Neutrophil (primary cell): ENCODE results near the gene PTGIS.

Experiments
- H3K27ac ChIP-seq: fragments of 200-600 bp; sonication (generic); 2 replicates; pipeline ENCODE4 v1.5.1; 2016; ENCODE audit warnings: mild to moderate bottlenecking, moderate library complexity
- H3K27me3 ChIP-seq: fragments of 200-600 bp; sonication (generic); 2 replicates; pipeline ENCODE4 v1.6.0; 2016; ENCODE audit warnings: mild to moderate bottlenecking
- H3K36me3 ChIP-seq: fragments of 200-600 bp; sonication (generic); 2 replicates; pipeline ENCODE4 v1.5.1; 2017
- H3K4me1 ChIP-seq, 2 experiments: fragments of 200-600 bp in 1 of 2; sonication (generic) in 1 of 2; 1 replicate in 1 of 2; 2 replicates in 1 of 2; pipeline versions ENCODE4 v1.5.1 to v1.6.1; 2013 to 2016; ENCODE audit warnings: low read depth in 1 of 2, low read length in 1 of 2, mild to moderate bottlenecking in 1 of 2, moderate library complexity in 1 of 2; ENCODE audit not compliant: control insufficient read depth in 1 of 2, insufficient read depth in 1 of 2
- H3K4me3 ChIP-seq, 2 experiments: fragments of 200-600 bp in 1 of 2; sonication (generic) in 1 of 2; 1 replicate in 1 of 2; 2 replicates in 1 of 2; pipeline ENCODE4 v1.5.1; 2013 to 2016; ENCODE audit warnings: low read depth in 1 of 2, low read length in 1 of 2, mild to moderate bottlenecking in 1 of 2, moderate library complexity in 1 of 2
- H3K9me3 ChIP-seq: fragments of 200-600 bp; sonication (generic); 2 replicates; pipeline ENCODE4 v1.5.1; 2016
- CTCF ChIP-seq: fragments of 200-600 bp; sonication (generic); IDR thresholded peaks from 2 replicates; pipeline ENCODE4 v1.5.1; 2016; ENCODE audit warnings: antibody characterized with exemption

The PTGIS gene

GRCh38 chr20:49581482-49581881, 13.5 kb upstream of the PTGIS start:
- Histone ChIP-seq H3K36me3 (no peaks in the 10 kb centered on the region), H3K27ac (no peak overlapping the region), H3K4me1 (no peaks in the 10 kb centered on the region), H3K4me3 (no peak overlapping the region), H3K27me3 (peaks cover 56% of the 10 kb centered on the region), H3K9me3 (no peaks in the 10 kb centered on the region)
- no peak for TF ChIP-seq CTCF

GRCh38 chr20:49580813-49581174, 12.9 kb upstream of the PTGIS start:
- Histone ChIP-seq H3K36me3 (no peaks in the 10 kb centered on the region), H3K27me3 (peaks cover 56% of the 10 kb centered on the region), H3K9me3 (no peaks in the 10 kb centered on the region), H3K27ac (no peak overlapping the region), H3K4me3 (no peak overlapping the region), H3K4me1 (no peaks in the 10 kb centered on the region)
- no peak for TF ChIP-seq CTCF

- H3K4me1 ChIP-seq: no peaks in the 10 kb centered on the region
- H3K27me3 ChIP-seq: peaks cover 55% of the 10 kb centered on the region
- H3K36me3 ChIP-seq: no peaks in the 10 kb centered on the region
- H3K4me3 ChIP-seq: no peak overlapping the region
- no peak overlapping the region for H3K27ac ChIP-seq
- H3K9me3 ChIP-seq: no peaks in the 10 kb centered on the region
- TF ChIP-seq CTCF: no peak
Observed at GRCh38 chr20:49579874-49580812, 12.2 kb upstream of the PTGIS start.

GRCh38 chr20:49579195-49579594, 11.3 kb upstream of the PTGIS start:
- Histone ChIP-seq H3K4me1 (no peaks in the 10 kb centered on the region), H3K27me3 (peaks cover 45% of the 10 kb centered on the region), H3K9me3 (no peaks in the 10 kb centered on the region), H3K4me3 (no peak overlapping the region), H3K36me3 (no peaks in the 10 kb centered on the region), H3K27ac (no peak overlapping the region)
- no peak for TF ChIP-seq CTCF

- Histone ChIP-seq H3K27me3 (peaks cover 44% of the 10 kb centered on the region), H3K27ac (no peak overlapping the region), H3K4me1 (no peaks in the 10 kb centered on the region), H3K9me3 (no peaks in the 10 kb centered on the region), H3K36me3 (no peaks in the 10 kb centered on the region), H3K4me3 (no peak overlapping the region)
- TF ChIP-seq CTCF: no peak
Observed at GRCh38 chr20:49578436-49578835, 10.5 kb upstream of the PTGIS start.
